ENCODE data around the gene CACNG3. TPM values are rescaled to one million over a fixed set of nuclear protein-coding genes. Genes with fewer than 3 reads are reported as not detected.

The CACNG3 gene
- total and polyA plus RNA-seq, 2 of the 13 experiments (the other 11 are each of a cell fraction or from before 2014, with no cell fraction given) = not detected

DNA sequence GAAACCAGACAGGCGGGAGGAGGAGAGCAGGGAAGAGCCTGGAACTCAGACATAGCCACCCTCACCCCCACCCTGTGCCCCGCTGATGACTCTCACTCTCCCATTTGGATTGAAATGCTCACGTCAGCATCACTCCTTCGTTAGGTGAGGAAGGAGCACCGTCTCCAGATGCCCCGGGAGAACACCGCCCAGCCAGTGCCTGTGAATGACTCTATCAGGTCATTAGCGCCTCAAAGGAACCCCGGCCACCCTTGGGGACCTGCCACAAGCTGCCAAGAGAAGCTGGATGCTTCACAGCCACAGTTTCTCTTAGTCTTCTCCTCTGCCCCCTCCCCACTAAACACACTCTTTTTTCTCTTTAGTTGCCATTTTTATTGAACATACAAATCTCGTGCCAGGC lies 66.0 kb downstream of the CACNG3 start:
- no TSS peak for BruUV-seq (replicated peaks)
- Histone ChIP-seq H4K20me1 (ENCODE audit: insufficient read depth, low read length) (no peaks in the 10 kb centered on the region), H2AFZ (ENCODE audit: low read length) (no peak overlapping the region), H3K4me3 (replicated peaks in 1 of 3; ENCODE audit: insufficient read depth in 1 of 3, low read depth in 2 of 3, low read length in 3 of 3) (no peak overlapping the region), H3K27ac (ENCODE audit: extremely low read length, insufficient read depth, low read length) (no peak overlapping the region), H3K36me3 (replicated peaks in 1 of 2; ENCODE audit: control insufficient read depth in 1 of 2, insufficient read depth in 2 of 2, low read length in 2 of 2) (no peaks in the 10 kb centered on the region), H3K4me2 (ENCODE audit: low read depth, low read length) (no peak overlapping the region), H3K9me3 (ENCODE audit: low read length) (no peaks in the 10 kb centered on the region), H3K4me1 (ENCODE audit: insufficient read depth, low read length) (no peaks in the 10 kb centered on the region), H3K79me2 (ENCODE audit: insufficient read depth, low read length) (no peaks in the 10 kb centered on the region), H3K27me3 (ENCODE audit: control insufficient read depth in 1 of 2, insufficient read depth in 2 of 2, low read length in 2 of 2) (peaks cover 2 to 25% of the 10 kb centered on the region in 2 experiments; a peak in 3 of 5 replicates), H3K9ac (ENCODE audit: insufficient read depth, low read depth, low read length) (no peak overlapping the region)
- DNase-seq (ENCODE audit: low spot score) (no peak), FAIRE-seq (no peak), ATAC-seq (no peak)
- 3% methylated on average over 4 of the region's 10 CpGs for WGBS (ENCODE audit: low lambda C conversion rate)
- ChIA-PET POLR2A (no interaction called here), CTCF (ENCODE audit: low intra/inter-chr PET ratio, low total read pairs) (no interaction called here)
- in situ Hi-C loops (cut with HindIII; ENCODE audit: extremely low pct_ligation_motif_present, low pct_unique_long_range_greater_than_20kb) (no loop called here), intact Hi-C loops (cut with micrococcal nuclease; ENCODE audit: unreplicated experiment) (no loop called here)
- TF ChIP-seq MAFF (IDR thresholded peaks at IDR 0.05; ENCODE audit: low read depth, low read length) (peak; percentile 21; the same call in 1 of the 2 replicates), PLRG1 (conservative IDR thresholded peaks at IDR 0.05) (no peak)

DNA sequence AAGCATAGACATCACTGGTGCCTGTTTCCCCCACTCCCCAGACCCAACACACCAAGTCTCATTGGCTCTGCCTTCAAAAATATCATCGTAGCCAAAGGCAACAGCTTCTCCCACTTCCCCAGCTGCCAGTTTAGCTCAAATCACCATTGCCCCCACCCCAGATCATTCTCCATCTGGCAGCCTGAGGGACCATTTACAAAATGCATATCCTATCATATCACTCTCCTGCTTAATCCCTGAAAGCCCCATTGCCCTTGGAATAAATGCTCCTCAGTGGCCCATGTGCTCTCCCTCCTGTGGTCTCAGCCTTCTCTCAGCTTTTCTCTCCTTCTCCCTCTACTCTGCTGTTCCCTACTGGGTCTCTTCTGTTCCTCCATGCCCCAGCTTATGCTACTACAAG lies 68.3 kb downstream of the CACNG3 start:
- FAIRE-seq = no peak
- H3K4me1 ChIP-seq (ENCODE audit: insufficient read depth, low read length) = no peaks in the 10 kb centered on the region
- no peaks in the 10 kb centered on the region for H3K9me3 ChIP-seq (ENCODE audit: low read length)
- no peak overlapping the region for H2AFZ ChIP-seq (ENCODE audit: low read length)
- H3K79me2 ChIP-seq (ENCODE audit: insufficient read depth, low read length) = no peaks in the 10 kb centered on the region
- no peak overlapping the region for H3K4me2 ChIP-seq (ENCODE audit: low read depth, low read length)
- WGBS (ENCODE audit: low lambda C conversion rate) = 0% methylated on average over 1 of the region's 1 CpG
- no peak overlapping the region for H3K4me3 ChIP-seq (replicated peaks in 1 of 3; ENCODE audit: insufficient read depth in 1 of 3, low read depth in 2 of 3, low read length in 3 of 3)
- no peak for ATAC-seq
- H3K9ac ChIP-seq (ENCODE audit: insufficient read depth, low read depth, low read length) = no peak overlapping the region
- no peaks in the 10 kb centered on the region for H4K20me1 ChIP-seq (ENCODE audit: insufficient read depth, low read length)
- H3K27me3 ChIP-seq (ENCODE audit: control insufficient read depth in 1 of 2, insufficient read depth in 2 of 2, low read length in 2 of 2) = peaks cover 2 to 24% of the 10 kb centered on the region in 2 experiments; a peak in 3 of 5 replicates
- CTCF ChIA-PET (ENCODE audit: low intra/inter-chr PET ratio, low total read pairs) = no interaction called here
- POLR2A ChIA-PET = no interaction called here
- in situ Hi-C loops (cut with HindIII; ENCODE audit: extremely low pct_ligation_motif_present, low pct_unique_long_range_greater_than_20kb) = no loop called here
- H3K36me3 ChIP-seq (replicated peaks in 1 of 2; ENCODE audit: control insufficient read depth in 1 of 2, insufficient read depth in 2 of 2, low read length in 2 of 2) = no peaks in the 10 kb centered on the region
- no peak for DNase-seq (ENCODE audit: low spot score)
- no peak overlapping the region for H3K27ac ChIP-seq (ENCODE audit: extremely low read length, insufficient read depth, low read length)
- intact Hi-C loops (cut with micrococcal nuclease; ENCODE audit: unreplicated experiment) = no loop called here
- no TSS peak for BruUV-seq (replicated peaks)
- no peak for TF ChIP-seq GTF3A (CRISPR knock-in tag; conservative IDR thresholded peaks at IDR 0.05)
- no peak for TF ChIP-seq ZNF746 (CRISPR knock-in tag; IDR thresholded peaks at IDR 0.05)
- TF ChIP-seq ZNF10 (CRISPR knock-in tag; IDR thresholded peaks at IDR 0.05; ENCODE audit: borderline replicate concordance, low read depth) = no peak
- no peak for TF ChIP-seq ZNF24 (IDR thresholded peaks at IDR 0.05)
- no peak for TF ChIP-seq POLR2A (IDR thresholded peaks at IDR 0.05; ENCODE audit: insufficient read depth in 1 of 2, low read depth in 2 of 2, low read length in 2 of 2)
- no peak for TF ChIP-seq KIAA2018 (CRISPR knock-in tag; IDR thresholded peaks at IDR 0.05; ENCODE audit: borderline replicate concordance)
- no peak for TF ChIP-seq ZC3H4 (CRISPR knock-in tag; IDR thresholded peaks at IDR 0.05; ENCODE audit: borderline replicate concordance)
- no peak for TF ChIP-seq ZNF704 (CRISPR knock-in tag; IDR thresholded peaks at IDR 0.05; ENCODE audit: borderline replicate concordance)
- no peak for TF ChIP-seq ISX (CRISPR knock-in tag; conservative IDR thresholded peaks at IDR 0.05)
